GM12891 (cell line): Measurements from ENCODE around the gene IL27RA.

Source experiments
- PAX5 ChIP-seq: IDR thresholded peaks from 2 replicates; pipeline ENCODE4 v1.6.1; 2011; ENCODE audit warnings: low read length, moderate library complexity, mild to moderate bottlenecking; ENCODE audit not compliant: insufficient read depth, severe bottlenecking
- POLR2A ChIP-seq: IDR thresholded peaks from 2 replicates; pipeline ENCODE4 v1.6.1; 2011; ENCODE audit warnings: low read depth, low read length, control low read depth
- POLR2AphosphoS5 ChIP-seq: IDR thresholded peaks from 2 replicates; pipeline ENCODE4 v1.6.1; 2011; ENCODE audit warnings: low read depth, low read length, control low read depth
- SPI1 ChIP-seq: IDR thresholded peaks from 2 replicates; pipeline ENCODE4 v1.6.1; 2011; ENCODE audit warnings: low read depth, low read length, control low read depth

DNA sequence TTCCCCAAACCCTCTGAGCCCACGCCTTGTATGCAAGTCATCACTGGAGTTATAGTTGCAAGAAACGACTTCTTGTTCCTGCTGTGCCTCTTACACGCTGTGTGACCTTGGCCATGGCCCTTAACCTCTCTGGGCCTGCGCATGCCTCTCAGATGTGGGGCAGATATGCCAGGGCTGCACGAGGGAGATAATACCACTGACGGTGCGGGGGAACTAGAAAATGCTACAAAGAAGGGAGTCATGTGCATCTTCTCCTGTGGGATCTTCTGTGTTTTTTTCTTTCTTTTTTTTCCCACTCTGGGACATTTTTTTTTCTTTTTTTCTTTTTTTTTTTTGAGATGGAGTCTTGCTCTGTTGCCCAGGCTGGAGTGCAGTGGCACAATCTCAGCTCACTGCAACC lies 63.3 kb downstream of the IL27RA start:
- TF ChIP-seq POLR2A (no peak), SPI1 (no peak), POLR2AphosphoS5 (no peak), PAX5 (no peak)
